ENCODE results near the gene ACTR10.

The ACTR10 gene

DNA sequence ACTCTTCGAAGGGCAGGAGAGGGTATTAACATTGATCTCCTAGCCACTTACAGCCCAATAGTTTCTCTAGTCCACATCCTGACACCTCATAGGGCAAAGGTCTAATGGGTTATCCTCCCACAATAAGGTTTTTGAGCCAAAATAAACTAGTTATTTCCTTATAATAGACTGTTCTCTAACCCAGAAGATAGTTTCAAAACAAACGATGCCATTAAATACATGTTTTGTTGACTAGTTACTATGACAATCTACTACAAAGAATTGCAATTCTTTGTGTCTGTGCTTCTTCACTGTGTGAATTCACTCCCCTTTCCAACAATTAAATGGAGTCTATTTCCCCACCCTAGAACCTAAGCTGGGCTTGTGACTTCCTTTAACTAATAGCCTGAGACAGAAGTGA, 6.4 kb upstream of the ACTR10 start:
- H3K9me3 ChIP-seq (ENCODE audit: control insufficient read depth, insufficient read depth, low read length): no peaks in the 10 kb centered on the region
- no peaks in the 10 kb centered on the region for H3K36me3 ChIP-seq (ENCODE audit: insufficient read depth, low read length)
- H3K4me1 ChIP-seq (ENCODE audit: insufficient read depth, low read length): no peaks in the 10 kb centered on the region
- no peak overlapping the region for H3K9ac ChIP-seq (ENCODE audit: low read depth, low read length)

DNA sequence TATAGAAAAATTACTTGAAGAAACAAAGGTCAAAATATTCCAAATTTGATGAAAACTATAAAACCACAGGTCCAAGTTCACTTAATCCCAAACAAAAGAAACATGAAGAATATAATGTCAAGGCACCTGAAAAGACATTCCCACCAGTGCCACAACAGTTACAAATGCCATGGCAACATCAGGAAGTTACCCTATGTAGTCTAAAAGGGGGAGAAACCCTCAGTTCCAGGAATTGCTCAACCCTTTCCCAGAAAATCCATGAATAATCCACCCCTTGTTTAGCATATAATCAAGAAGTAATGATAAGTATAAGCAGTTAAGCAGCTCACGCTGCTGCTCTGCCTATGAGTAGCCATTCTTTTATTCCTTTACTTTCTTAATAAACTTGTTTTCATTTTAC, 3.8 kb upstream of the ACTR10 start:
- no peaks in the 10 kb centered on the region for H3K4me1 ChIP-seq (ENCODE audit: insufficient read depth, low read length)
- H3K9ac ChIP-seq (ENCODE audit: low read depth, low read length): no peak overlapping the region
- no peaks in the 10 kb centered on the region for H3K36me3 ChIP-seq (ENCODE audit: insufficient read depth, low read length)
- H3K9me3 ChIP-seq (ENCODE audit: control insufficient read depth, insufficient read depth, low read length): no peaks in the 10 kb centered on the region

DNA sequence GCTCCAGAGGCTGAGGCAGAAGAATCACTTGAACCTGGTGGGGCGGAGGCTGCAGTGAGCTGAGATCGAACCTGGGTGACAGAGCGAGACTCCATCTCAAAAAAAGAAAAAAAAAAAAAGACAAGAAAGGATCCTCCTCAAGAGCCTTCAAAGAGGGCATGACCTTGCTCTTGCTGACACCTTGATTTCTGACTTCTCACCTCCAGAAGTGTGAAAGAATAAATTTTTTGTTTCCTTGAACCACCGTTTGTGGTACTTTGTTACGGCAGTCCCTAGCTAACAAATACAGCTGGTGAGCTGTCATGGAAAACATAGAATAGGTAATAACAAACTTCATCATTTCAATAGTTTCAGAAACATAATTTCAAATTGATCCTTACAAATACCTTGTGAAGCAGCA, 1.9 kb upstream of the ACTR10 start:
- Histone ChIP-seq H3K9ac (ENCODE audit: low read depth, low read length) (no peak overlapping the region), H3K4me1 (ENCODE audit: insufficient read depth, low read length) (no peaks in the 10 kb centered on the region), H3K9me3 (ENCODE audit: control insufficient read depth, insufficient read depth, low read length) (no peaks in the 10 kb centered on the region)

DNA sequence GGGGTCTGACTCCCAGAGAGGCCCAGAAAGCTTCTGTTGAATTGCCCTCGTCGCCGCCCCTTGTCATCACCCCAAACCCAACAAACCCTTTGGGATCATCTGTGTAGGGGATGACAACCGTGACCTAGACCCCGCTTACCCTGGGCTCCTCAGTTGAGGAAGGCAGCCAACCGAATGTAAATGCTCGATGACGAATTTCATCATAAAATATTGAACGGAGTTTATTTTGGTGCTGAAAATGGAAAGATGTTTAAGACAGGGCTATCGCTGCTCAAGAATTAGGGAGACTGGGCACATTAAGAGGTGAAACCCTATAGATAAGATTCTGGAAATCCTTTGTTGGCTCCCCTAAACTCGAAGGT, 512 bp downstream of the ACTR10 start:
- Histone ChIP-seq H3K9ac (ENCODE audit: low read depth, low read length) (peak overlapping the region; percentile 85), H3K9me3 (ENCODE audit: control insufficient read depth, insufficient read depth, low read length) (no peaks in the 10 kb centered on the region), H3K4me1 (ENCODE audit: insufficient read depth, low read length) (no peaks in the 10 kb centered on the region), H3K36me3 (ENCODE audit: insufficient read depth, low read length) (no peaks in the 10 kb centered on the region)

More for the DNA sequence above, 1.9 kb upstream of the ACTR10 start:
- H3K36me3 ChIP-seq (ENCODE audit: insufficient read depth, low read length): no peaks in the 10 kb centered on the region

DNA sequence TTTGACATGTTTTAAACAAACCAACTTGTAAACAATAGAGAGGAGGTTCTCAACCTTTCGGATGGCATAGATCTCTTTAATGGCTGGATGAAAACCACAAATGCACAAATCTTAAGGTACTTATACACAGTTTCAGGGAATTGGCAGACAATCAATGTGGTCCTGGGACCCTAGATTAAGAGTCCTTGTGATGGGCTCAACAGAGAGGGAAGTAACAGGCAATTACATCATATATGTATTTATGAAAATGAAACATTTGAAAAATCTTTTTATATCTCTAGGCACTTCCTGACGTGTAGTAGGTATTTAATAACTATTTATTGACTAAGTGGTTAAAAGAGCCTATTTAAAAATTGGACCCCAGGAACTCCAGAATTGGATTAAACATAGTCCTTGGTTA, 897 bp downstream of the ACTR10 start:
- no peaks in the 10 kb centered on the region for H3K4me1 ChIP-seq (ENCODE audit: insufficient read depth, low read length)
- no peaks in the 10 kb centered on the region for H3K36me3 ChIP-seq (ENCODE audit: insufficient read depth, low read length)
- H3K9me3 ChIP-seq (ENCODE audit: control insufficient read depth, insufficient read depth, low read length): no peaks in the 10 kb centered on the region
- H3K9ac ChIP-seq (ENCODE audit: low read depth, low read length): peak overlapping the region; percentile 85

DNA sequence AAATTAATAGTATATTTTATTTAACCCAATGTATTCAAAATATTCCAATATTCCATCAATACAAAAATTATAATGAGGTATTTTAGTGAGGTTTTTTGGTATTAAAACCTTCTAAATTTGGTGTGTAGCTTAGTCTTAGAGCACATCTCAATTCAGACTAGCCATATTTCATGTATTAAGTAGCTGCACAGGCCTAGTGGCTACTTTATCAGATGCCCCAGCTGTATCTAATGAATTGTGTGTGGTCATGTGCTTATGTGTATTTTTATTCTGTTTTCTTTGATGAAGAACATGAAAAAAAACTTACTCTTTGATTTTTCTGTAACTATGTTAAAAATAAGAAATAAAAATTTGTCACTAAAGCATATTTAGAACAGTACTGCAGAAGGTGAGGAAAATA, 13.2 kb downstream of the ACTR10 start:
- Histone ChIP-seq H3K36me3 (ENCODE audit: insufficient read depth, low read length) (peaks cover 9% of the 10 kb centered on the region), H3K9me3 (ENCODE audit: control insufficient read depth, insufficient read depth, low read length) (no peaks in the 10 kb centered on the region), H3K4me1 (ENCODE audit: insufficient read depth, low read length) (no peaks in the 10 kb centered on the region), H3K9ac (ENCODE audit: low read depth, low read length) (no peak overlapping the region)

DNA sequence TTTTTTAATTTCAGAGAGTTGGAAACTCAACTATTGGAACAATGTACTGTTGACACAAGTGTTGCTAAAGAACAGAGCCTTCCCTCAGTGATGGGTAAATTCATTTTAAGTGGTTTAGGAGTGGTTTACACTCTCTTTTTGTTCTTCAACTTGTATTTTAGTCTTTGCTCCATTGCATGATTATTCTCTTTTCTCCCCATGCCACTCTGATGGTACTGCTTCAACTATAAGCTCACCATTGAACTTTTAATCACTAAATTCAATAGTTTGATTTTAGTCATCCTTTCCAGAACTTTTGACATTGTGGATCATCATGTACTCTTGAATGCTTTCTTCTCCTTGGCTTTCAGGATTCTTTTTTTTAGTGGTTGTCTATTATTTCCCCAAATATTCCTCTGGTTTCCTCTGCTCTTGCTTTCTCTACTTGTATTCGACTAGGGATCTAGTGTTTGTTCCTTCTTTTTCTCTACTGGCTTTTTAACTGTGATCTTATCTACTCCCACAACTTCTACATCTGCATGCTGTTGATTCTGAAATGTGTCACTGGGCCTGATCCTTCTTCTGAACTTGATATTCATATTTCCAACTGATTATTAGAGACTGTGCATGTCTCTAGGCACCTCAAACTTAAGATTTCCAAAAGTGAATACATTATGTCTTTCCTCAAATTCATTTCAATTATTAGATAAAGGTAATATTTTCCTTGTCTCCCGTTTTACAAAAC, 15.4 kb downstream of the ACTR10 start:
- no peaks in the 10 kb centered on the region for H3K9me3 ChIP-seq (ENCODE audit: control insufficient read depth, insufficient read depth, low read length)
- no peaks in the 10 kb centered on the region for H3K4me1 ChIP-seq (ENCODE audit: insufficient read depth, low read length)
- peaks cover 6% of the 10 kb centered on the region for H3K36me3 ChIP-seq (ENCODE audit: insufficient read depth, low read length)
- H3K9ac ChIP-seq (ENCODE audit: low read depth, low read length): no peak overlapping the region

DNA sequence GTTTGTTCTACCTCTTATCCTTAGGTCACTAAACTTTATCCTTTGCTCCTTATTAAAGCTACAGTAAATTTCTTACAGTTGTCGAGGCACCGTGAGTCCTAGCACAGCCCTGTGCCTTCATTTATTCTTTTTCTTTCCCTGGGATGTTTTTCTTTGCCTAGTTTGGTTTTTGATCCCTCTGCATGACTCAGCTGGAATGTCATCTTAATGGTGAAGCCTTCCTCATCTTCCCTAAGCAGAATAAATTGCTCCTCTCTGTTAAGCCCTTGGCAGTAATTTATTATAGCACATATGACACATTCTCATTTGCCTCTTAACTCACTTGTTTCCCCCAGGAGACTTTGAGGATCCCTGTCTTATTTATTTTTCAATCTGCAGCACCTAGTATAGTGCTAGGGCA, 16.6 kb downstream of the ACTR10 start:
- Histone ChIP-seq H3K4me1 (ENCODE audit: insufficient read depth, low read length) (no peaks in the 10 kb centered on the region), H3K36me3 (ENCODE audit: insufficient read depth, low read length) (peaks cover 6% of the 10 kb centered on the region), H3K9me3 (ENCODE audit: control insufficient read depth, insufficient read depth, low read length) (no peaks in the 10 kb centered on the region), H3K9ac (ENCODE audit: low read depth, low read length) (no peak overlapping the region)

DNA sequence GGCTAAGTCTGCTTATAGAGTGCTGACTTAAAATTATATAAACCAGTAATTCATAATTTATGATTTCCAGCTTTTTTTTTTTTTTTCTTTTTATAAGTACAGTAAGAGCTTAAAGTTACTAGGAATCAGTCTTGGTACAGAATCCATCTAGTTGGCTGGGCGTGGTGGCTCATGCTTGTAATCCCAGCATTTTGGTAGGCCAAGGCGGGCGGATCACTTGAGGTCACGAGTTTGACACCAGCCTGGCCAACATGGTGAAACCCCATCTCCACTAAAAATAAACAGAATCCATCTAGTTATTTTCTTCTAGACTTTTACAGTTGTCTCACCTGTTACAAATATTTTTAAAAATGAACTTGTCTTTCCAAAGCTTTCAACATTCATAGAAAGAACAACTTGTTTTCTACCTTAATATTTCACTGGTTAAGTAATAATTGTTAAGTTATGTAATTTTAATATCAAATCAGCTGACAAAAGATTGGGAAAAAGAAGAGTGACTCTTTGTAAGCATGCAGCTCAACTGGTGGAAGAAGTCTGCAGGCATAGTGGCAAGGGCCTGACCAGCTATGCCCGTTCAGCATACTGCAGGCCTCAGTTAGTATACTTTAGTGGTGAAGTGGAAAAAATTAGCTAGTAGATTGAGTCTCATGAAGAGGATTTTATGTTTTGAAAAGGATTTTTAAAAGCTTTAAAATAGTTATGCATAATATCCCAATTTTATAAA, 27.3 kb downstream of the ACTR10 start:
- no peaks in the 10 kb centered on the region for H3K4me1 ChIP-seq (ENCODE audit: insufficient read depth, low read length)
- no peaks in the 10 kb centered on the region for H3K36me3 ChIP-seq (ENCODE audit: insufficient read depth, low read length)
- H3K9ac ChIP-seq (ENCODE audit: low read depth, low read length): no peak overlapping the region
- no peaks in the 10 kb centered on the region for H3K9me3 ChIP-seq (ENCODE audit: control insufficient read depth, insufficient read depth, low read length)

DNA sequence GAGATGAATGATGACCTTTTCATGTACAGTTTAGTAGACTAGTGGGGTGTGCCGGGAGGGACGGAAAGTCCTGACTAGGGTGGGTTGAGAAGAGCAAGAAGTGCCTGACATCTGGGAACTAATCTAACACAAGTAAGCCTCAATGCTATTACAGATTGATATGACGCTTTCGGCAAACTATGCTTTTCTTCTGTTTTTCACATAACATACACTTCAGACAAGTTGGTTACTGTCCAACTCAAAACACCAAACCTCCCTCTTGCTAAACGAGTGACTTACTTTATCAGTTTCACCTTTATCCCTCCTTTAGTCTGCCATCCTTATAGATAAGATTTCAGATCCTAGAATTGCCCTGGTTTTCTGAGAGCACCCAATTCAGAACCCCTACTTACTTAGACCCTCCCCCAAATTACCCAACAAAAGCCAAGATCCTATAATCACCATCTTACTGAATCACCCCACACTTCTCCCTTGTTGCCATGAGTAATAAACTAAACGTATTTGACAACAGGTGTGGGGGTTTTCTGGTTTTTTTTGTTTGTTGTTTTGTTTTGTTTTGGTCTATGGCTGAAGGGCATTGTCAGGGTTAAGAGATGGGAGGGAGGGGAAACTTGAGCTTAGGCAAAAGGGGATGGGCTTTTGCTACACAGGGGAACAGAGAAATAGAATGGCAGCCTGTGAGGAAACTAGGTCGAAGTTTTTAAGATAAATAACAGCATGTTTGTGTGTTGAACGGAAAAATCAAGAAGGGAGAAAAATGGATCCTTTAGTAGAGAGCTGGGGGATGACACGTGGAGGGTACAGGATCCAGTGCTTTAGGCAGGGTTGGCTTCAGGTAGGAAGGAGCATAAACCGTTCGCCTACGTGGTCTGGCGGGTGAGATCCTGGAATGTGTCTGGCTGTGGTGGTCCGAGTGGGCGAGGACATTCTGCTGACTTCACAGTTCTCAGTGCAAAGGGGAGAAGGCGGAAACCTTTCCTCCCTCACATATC, 38.6 kb downstream of the ACTR10 start:
- Histone ChIP-seq H3K4me1 (ENCODE audit: insufficient read depth, low read length) (no peaks in the 10 kb centered on the region), H3K9me3 (ENCODE audit: control insufficient read depth, insufficient read depth, low read length) (no peaks in the 10 kb centered on the region), H3K36me3 (ENCODE audit: insufficient read depth, low read length) (no peaks in the 10 kb centered on the region), H3K9ac (ENCODE audit: low read depth, low read length) (peak overlapping the region; percentile 81; the same call in 1 of the 2 replicates)

DNA sequence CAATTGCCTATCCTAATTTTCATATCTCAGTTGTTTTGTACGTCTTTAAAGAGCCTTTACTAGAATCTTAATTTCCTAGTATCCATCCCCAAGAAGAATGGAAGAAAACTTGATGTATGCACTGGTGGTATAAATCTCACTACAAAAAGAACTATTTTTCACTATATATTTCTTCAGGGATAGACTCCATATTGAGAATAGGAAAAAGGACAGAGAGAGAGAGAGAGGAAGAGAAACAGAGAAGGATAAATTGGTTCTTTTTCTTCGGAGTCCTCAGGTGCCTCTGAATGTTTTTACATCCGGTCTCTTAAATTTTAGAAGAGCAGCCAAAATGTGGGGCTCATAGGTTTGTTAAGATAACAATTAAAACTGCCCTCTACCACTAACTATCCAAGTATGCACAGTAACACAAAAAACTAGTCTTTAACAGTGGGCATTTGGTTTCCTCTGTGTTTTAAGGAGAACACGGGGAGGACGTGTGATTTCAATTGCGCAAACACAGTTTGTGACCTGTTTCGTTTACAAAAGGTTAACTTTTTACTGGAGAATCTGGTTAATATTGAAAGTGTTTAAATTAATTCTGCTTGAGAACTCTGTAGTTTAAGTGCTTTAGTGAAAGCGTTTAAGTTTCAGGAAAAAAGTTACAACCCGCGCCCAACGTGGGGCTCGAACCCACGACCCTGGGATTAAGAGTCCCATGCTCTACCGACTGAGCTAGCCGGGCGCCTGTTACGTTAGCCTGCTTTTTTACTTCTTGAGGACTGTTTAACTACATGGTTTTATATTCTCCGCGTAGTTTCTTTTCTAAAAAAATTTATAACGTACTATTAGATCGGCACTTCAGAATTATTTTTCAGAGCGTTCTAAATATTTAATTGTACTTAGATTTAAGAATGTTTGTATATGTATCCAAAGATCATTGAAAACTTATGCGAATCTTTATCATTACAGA, 39.6 kb downstream of the ACTR10 start:
- Histone ChIP-seq H3K9ac (ENCODE audit: low read depth, low read length) (peak overlapping the region; percentile 81), H3K4me1 (ENCODE audit: insufficient read depth, low read length) (no peaks in the 10 kb centered on the region), H3K36me3 (ENCODE audit: insufficient read depth, low read length) (no peaks in the 10 kb centered on the region), H3K9me3 (ENCODE audit: control insufficient read depth, insufficient read depth, low read length) (no peaks in the 10 kb centered on the region)

DNA sequence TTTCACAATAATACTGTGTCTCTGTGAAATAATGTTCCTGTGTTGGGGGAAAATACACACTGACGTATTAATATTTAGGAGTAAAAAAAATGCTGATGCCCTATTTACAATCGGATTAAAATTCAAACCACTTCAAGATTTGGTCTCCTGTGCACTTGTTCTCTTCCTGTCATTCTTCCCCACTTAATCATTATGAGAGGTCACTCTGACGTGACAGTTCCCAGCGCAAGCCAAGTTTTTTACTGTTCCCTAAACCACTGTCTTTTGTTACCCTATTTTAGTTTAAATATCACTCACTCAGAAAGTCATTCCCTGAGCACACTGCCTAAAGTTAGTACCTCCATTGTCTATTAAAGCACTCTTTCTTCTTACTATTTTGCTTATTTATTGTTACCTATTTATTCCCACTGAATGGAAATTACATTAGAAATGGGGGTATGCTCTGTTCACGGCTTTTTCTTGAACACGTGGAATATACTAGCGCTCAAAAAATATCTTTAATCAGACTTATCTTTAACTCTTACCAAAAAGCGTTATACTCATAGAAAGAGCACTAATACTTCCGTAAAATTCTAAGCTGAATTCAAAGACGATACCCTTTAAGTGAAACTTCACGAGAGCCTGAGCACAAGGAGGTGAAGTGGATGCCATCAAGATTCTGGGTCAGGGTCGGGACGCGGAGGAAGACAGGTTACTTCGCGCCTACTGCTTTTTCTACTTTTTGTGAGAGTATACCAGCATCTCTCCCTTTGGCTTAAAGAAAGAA, 44.0 kb downstream of the ACTR10 start:
- H3K36me3 ChIP-seq (ENCODE audit: insufficient read depth, low read length): peaks cover 7% of the 10 kb centered on the region
- H3K9ac ChIP-seq (ENCODE audit: low read depth, low read length): peak overlapping the region; percentile 86
- H3K9me3 ChIP-seq (ENCODE audit: control insufficient read depth, insufficient read depth, low read length): no peaks in the 10 kb centered on the region
- H3K4me1 ChIP-seq (ENCODE audit: insufficient read depth, low read length): no peaks in the 10 kb centered on the region
